K562 (cell line): ENCODE measurements around the gene ASPHD1. TPM values are rescaled to one million over a fixed set of nuclear protein-coding genes. Genes with fewer than 3 reads are reported as not detected.

Experiments used
- CTCF ChIP-seq, 3 experiments: IDR thresholded peaks in 2 of 3; conservative IDR thresholded peaks in 1 of 3; 2 replicates each; pipeline ENCODE4 v1.5.1; 2011 to 2012; ENCODE audit warnings: low read length in 3 of 3, mild to moderate bottlenecking in 3 of 3, control low read depth in 2 of 3, improper control_type of control experiment in 1 of 3, inconsistent platforms in 1 of 3, low read depth in 1 of 3, mixed read lengths in 1 of 3, moderate library complexity in 1 of 3; ENCODE audit not compliant: insufficient read depth in 2 of 3
- MTA2 ChIP-seq: fragments of 450-650 bp; IDR thresholded peaks from 2 replicates; pipeline ENCODE4 v1.6.1; 2016; ENCODE audit warnings: low read depth
- PTRF ChIP-seq: fragments of 450-650 bp; IDR thresholded peaks from 2 replicates; pipeline ENCODE4 v1.6.1; 2016; ENCODE audit warnings: mild to moderate bottlenecking, missing genetic modification characterization, missing compliant biosample characterization
- SRSF3 ChIP-seq: fragments of 200-400 bp; formaldehyde crosslinking; IDR thresholded peaks from 2 replicates; pipeline ENCODE4 v1.6.1; 2016; ENCODE audit warnings: mild to moderate bottlenecking, low read length, moderate library complexity; ENCODE audit not compliant: insufficient read depth
- SUPT5H ChIP-seq: fragments of 450-650 bp; IDR thresholded peaks from 2 replicates; pipeline ENCODE4 v1.6.1; 2016
- ZNF263 ChIP-seq: sonication (generic); formaldehyde crosslinking; IDR thresholded peaks from 2 replicates; pipeline ENCODE4 v1.8.0; 2022; ENCODE audit warnings: mild to moderate bottlenecking, missing genetic modification reagents, borderline replicate concordance
- polyA plus RNA-seq, 8 experiments: library from polyadenylated mRNA; depleted of rRNA in 4 of 8; stranded (reverse) in 5 of 8; unstranded in 3 of 8; fragments of >200 nt; fragmentation: Nextera tagmentation in 2 of 8; fragmentation: Illumina TruSeq in 1 of 8; extraction: Ambion mirVana in 2 of 8; extraction: Trizol in 1 of 8; gene quantifications; 2 replicates each; pipeline versions ENCODE4 v1.2.1 to v1.2.3, GENCODE V29; 2011 to 2014; ENCODE audit warnings: inconsistent platforms in 1 of 8, missing spikeins in 1 of 8
- total RNA-seq, 7 experiments: library from RNA; depleted of rRNA in 6 of 7; stranded (reverse); fragments of >200 nt in 6 of 7; fragmentation: Illumina TruSeq in 2 of 7; extraction: Trizol in 2 of 7; gene quantifications; 2 replicates each; pipeline versions ENCODE4 v1.2.1 to v1.2.3, GENCODE V29; 2011 to 2021; ENCODE audit warnings: low replicate concordance in 1 of 7
- TF ChIP-seq, protein P1 (sequence below), 2 experiments: fragments of 450-650 bp; conservative IDR thresholded peaks; 2 replicates each; pipeline ENCODE4 v1.6.1; 2017; ENCODE audit warnings: mild to moderate bottlenecking in 2 of 2, moderate library complexity in 2 of 2
- TF ChIP-seq, protein P2 (sequence below): fragments of 450-650 bp; IDR thresholded peaks from 2 replicates; pipeline ENCODE4 v1.6.1; 2016; ENCODE audit warnings: mild to moderate bottlenecking, moderate library complexity

Gene ASPHD1
- total and polyA plus RNA-seq, 9 of the 15 experiments (the other 6 are each of a cell fraction or from before 2014, with no cell fraction given), result 0.03 to 0.70 (median 0.24) TPM; not detected in 5

GRCh38 chr16:29921034-29921385 lies 20.7 kb downstream of the ASPHD1 start (continued):
- TF ChIP-seq CTCF (IDR thresholded peaks at IDR 0.05 in 2 of 3, conservative IDR thresholded peaks at IDR 0.05 in 1 of 3; ENCODE audit: insufficient read depth in 2 of 3, low read depth in 1 of 3, low read length in 3 of 3) (no peak), PTRF (tag) (no peak), SUPT5H (no peak), ZNF263 (no peak), MTA2 (no peak), SRSF3 (no peak)
- TF ChIP-seq, protein P1, sequence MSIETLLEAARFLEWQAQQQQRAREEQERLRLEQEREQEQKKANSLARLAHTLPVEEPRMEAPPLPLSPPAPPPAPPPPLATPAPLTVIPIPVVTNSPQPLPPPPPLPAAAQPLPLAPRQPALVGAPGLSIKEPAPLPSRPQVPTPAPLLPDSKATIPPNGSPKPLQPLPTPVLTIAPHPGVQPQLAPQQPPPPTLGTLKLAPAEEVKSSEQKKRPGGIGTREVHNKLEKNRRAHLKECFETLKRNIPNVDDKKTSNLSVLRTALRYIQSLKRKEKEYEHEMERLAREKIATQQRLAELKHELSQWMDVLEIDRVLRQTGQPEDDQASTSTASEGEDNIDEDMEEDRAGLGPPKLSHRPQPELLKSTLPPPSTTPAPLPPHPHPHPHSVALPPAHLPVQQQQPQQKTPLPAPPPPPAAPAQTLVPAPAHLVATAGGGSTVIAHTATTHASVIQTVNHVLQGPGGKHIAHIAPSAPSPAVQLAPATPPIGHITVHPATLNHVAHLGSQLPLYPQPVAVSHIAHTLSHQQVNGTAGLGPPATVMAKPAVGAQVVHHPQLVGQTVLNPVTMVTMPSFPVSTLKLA (conservative IDR thresholded peaks at IDR 0.05), result no peak
- TF ChIP-seq, protein P2, sequence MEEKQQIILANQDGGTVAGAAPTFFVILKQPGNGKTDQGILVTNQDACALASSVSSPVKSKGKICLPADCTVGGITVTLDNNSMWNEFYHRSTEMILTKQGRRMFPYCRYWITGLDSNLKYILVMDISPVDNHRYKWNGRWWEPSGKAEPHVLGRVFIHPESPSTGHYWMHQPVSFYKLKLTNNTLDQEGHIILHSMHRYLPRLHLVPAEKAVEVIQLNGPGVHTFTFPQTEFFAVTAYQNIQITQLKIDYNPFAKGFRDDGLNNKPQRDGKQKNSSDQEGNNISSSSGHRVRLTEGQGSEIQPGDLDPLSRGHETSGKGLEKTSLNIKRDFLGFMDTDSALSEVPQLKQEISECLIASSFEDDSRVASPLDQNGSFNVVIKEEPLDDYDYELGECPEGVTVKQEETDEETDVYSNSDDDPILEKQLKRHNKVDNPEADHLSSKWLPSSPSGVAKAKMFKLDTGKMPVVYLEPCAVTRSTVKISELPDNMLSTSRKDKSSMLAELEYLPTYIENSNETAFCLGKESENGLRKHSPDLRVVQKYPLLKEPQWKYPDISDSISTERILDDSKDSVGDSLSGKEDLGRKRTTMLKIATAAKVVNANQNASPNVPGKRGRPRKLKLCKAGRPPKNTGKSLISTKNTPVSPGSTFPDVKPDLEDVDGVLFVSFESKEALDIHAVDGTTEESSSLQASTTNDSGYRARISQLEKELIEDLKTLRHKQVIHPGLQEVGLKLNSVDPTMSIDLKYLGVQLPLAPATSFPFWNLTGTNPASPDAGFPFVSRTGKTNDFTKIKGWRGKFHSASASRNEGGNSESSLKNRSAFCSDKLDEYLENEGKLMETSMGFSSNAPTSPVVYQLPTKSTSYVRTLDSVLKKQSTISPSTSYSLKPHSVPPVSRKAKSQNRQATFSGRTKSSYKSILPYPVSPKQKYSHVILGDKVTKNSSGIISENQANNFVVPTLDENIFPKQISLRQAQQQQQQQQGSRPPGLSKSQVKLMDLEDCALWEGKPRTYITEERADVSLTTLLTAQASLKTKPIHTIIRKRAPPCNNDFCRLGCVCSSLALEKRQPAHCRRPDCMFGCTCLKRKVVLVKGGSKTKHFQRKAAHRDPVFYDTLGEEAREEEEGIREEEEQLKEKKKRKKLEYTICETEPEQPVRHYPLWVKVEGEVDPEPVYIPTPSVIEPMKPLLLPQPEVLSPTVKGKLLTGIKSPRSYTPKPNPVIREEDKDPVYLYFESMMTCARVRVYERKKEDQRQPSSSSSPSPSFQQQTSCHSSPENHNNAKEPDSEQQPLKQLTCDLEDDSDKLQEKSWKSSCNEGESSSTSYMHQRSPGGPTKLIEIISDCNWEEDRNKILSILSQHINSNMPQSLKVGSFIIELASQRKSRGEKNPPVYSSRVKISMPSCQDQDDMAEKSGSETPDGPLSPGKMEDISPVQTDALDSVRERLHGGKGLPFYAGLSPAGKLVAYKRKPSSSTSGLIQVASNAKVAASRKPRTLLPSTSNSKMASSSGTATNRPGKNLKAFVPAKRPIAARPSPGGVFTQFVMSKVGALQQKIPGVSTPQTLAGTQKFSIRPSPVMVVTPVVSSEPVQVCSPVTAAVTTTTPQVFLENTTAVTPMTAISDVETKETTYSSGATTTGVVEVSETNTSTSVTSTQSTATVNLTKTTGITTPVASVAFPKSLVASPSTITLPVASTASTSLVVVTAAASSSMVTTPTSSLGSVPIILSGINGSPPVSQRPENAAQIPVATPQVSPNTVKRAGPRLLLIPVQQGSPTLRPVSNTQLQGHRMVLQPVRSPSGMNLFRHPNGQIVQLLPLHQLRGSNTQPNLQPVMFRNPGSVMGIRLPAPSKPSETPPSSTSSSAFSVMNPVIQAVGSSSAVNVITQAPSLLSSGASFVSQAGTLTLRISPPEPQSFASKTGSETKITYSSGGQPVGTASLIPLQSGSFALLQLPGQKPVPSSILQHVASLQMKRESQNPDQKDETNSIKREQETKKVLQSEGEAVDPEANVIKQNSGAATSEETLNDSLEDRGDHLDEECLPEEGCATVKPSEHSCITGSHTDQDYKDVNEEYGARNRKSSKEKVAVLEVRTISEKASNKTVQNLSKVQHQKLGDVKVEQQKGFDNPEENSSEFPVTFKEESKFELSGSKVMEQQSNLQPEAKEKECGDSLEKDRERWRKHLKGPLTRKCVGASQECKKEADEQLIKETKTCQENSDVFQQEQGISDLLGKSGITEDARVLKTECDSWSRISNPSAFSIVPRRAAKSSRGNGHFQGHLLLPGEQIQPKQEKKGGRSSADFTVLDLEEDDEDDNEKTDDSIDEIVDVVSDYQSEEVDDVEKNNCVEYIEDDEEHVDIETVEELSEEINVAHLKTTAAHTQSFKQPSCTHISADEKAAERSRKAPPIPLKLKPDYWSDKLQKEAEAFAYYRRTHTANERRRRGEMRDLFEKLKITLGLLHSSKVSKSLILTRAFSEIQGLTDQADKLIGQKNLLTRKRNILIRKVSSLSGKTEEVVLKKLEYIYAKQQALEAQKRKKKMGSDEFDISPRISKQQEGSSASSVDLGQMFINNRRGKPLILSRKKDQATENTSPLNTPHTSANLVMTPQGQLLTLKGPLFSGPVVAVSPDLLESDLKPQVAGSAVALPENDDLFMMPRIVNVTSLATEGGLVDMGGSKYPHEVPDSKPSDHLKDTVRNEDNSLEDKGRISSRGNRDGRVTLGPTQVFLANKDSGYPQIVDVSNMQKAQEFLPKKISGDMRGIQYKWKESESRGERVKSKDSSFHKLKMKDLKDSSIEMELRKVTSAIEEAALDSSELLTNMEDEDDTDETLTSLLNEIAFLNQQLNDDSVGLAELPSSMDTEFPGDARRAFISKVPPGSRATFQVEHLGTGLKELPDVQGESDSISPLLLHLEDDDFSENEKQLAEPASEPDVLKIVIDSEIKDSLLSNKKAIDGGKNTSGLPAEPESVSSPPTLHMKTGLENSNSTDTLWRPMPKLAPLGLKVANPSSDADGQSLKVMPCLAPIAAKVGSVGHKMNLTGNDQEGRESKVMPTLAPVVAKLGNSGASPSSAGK, result no peak
